ENCODE measurements around the gene IFI44.

Gene IFI44

GRCh38 chr1:78652019-78652560 is 2.5 kb downstream of the IFI44 start:
- FAIRE-seq = no peak

GRCh38 chr1:78658901-78659300 is 9.3 kb downstream of the IFI44 start:
- no peak for FAIRE-seq

GRCh38 chr1:78663923-78664322 is 14.3 kb downstream of the IFI44 start:
- FAIRE-seq = no peak

- FAIRE-seq = no peak
These were observed 15.1 kb downstream of the IFI44 start for GRCh38 chr1:78664763-78665162.

- no peak for FAIRE-seq
These were observed 16.2 kb downstream of the IFI44 start for GRCh38 chr1:78665809-78666208.

GRCh38 chr1:78667939-78668338 is 18.3 kb downstream of the IFI44 start:
- FAIRE-seq = no peak

GRCh38 chr1:78668427-78668826 is 18.8 kb downstream of the IFI44 start:
- FAIRE-seq = no peak

GRCh38 chr1:78672428-78672827 is 22.8 kb downstream of the IFI44 start:
- FAIRE-seq = no peak

GRCh38 chr1:78673120-78673519 is 23.5 kb downstream of the IFI44 start:
- FAIRE-seq = no peak

GRCh38 chr1:78676347-78676982 is 26.8 kb downstream of the IFI44 start:
- FAIRE-seq = peak; percentile 97

- no peak for FAIRE-seq
These were observed 27.4 kb downstream of the IFI44 start for GRCh38 chr1:78676993-78677392.

GRCh38 chr1:78677788-78678187 is 28.2 kb downstream of the IFI44 start:
- no peak for FAIRE-seq

- FAIRE-seq = no peak
These were observed 28.7 kb downstream of the IFI44 start for GRCh38 chr1:78678324-78678723.

GRCh38 chr1:78681265-78681664 is 31.6 kb downstream of the IFI44 start:
- FAIRE-seq = no peak

GRCh38 chr1:78682496-78682895 is 32.9 kb downstream of the IFI44 start:
- FAIRE-seq = no peak

GRCh38 chr1:78683079-78683478 is 33.4 kb downstream of the IFI44 start:
- FAIRE-seq = no peak

GRCh38 chr1:78687315-78687714 is 37.7 kb downstream of the IFI44 start:
- no peak for FAIRE-seq

GRCh38 chr1:78687914-78688313 is 38.3 kb downstream of the IFI44 start:
- FAIRE-seq = no peak

- peak; percentile 77 for FAIRE-seq
These were observed 39.1 kb downstream of the IFI44 start for GRCh38 chr1:78688697-78689096.

- FAIRE-seq = no peak
These were observed 40.9 kb downstream of the IFI44 start for GRCh38 chr1:78690516-78690915.

- FAIRE-seq = no peak
These were observed 42.5 kb downstream of the IFI44 start for GRCh38 chr1:78691995-78692747.

GRCh38 chr1:78699813-78700212 is 50.2 kb downstream of the IFI44 start:
- FAIRE-seq = no peak

GRCh38 chr1:78702426-78702825 is 52.8 kb downstream of the IFI44 start:
- no peak for FAIRE-seq

GRCh38 chr1:78703806-78704205 is 54.2 kb downstream of the IFI44 start:
- FAIRE-seq = no peak
